ENCODE results near the gene NTM. TPM values are rescaled to one million over a fixed set of nuclear protein-coding genes. Genes with fewer than 3 reads are reported as not detected.

The NTM gene
- total RNA-seq, 1 experiment from 2014 or later, result 9.9 TPM

GRCh38 chr11:132226522-132226921 lies 856.1 kb downstream of the NTM start:
- Histone ChIP-seq H4K8ac (replicated peaks; ENCODE audit: insufficient read length, low read depth, low read length) (no peak overlapping the region), H3K4me2 (ENCODE audit: insufficient read depth, insufficient read length, low read length) (no peak overlapping the region), H2AFZ (ENCODE audit: low read length) (no peak overlapping the region), H2BK120ac (ENCODE audit: low read depth, low read length, poor library complexity, severe bottlenecking) (no peak overlapping the region), H3K79me1 (ENCODE audit: insufficient read depth, low read depth, low read length, poor library complexity, severe bottlenecking) (no peaks in the 10 kb centered on the region), H2BK20ac (ENCODE audit: low read depth, low read length, poor library complexity, severe bottlenecking) (no peak overlapping the region), H4K20me1 (ENCODE audit: control insufficient read depth, insufficient read depth, insufficient read length) (no peaks in the 10 kb centered on the region), H4K5ac (ENCODE audit: insufficient read length, low read depth, low read length) (no peak overlapping the region), H3K4ac (ENCODE audit: low read depth, low read length) (no peak overlapping the region), H3K23ac (ENCODE audit: insufficient read length, low read depth, low read length) (no peak overlapping the region), H3K79me2 (ENCODE audit: insufficient read depth, low read length) (no peaks in the 10 kb centered on the region), H3K4me1 (ENCODE audit: insufficient read depth, low read length) (no peaks in the 10 kb centered on the region), H3K27ac (ENCODE audit: insufficient read length, low read depth, low read length) (no peak overlapping the region), H3K14ac (ENCODE audit: insufficient read depth, low read length) (no peak overlapping the region), H3K18ac (ENCODE audit: insufficient read length, low read depth, low read length) (no peak overlapping the region), H3K27me3 (ENCODE audit: insufficient read depth, low read length) (no peaks in the 10 kb centered on the region), H3K23me2 (ENCODE audit: insufficient read length, low read depth, low read length, poor library complexity, severe bottlenecking) (no peaks in the 10 kb centered on the region), H2BK5ac (ENCODE audit: insufficient read length, low read length) (no peak overlapping the region), H2AK5ac (ENCODE audit: insufficient read length, low read length) (no peak overlapping the region), H2BK12ac (ENCODE audit: insufficient read length, low read depth, low read length) (no peak overlapping the region), H3K9me3 (ENCODE audit: control insufficient read depth, low read depth, low read length) (no peaks in the 10 kb centered on the region), H4K91ac (ENCODE audit: insufficient read length, low read depth, low read length) (no peak overlapping the region), H3T11ph (ENCODE audit: low read length) (no peak overlapping the region), H3K56ac (ENCODE audit: insufficient read length, low read depth, low read length) (no peak overlapping the region), H3K9ac (ENCODE audit: extremely low read depth, insufficient read length, low read length) (no peak overlapping the region), H2BK15ac (ENCODE audit: low read depth, low read length) (no peak overlapping the region)
- DNase-seq, result no peak
- no peak overlapping the region for H3K27ac Mint-ChIP-seq
- peaks cover 0 to 6% of the 10 kb centered on the region in 2 experiments; a peak in 2 of 5 replicates for H3K9me3 Mint-ChIP-seq
- peaks cover 2% of the 10 kb centered on the region for H3K27me3 Mint-ChIP-seq (ENCODE audit: low read depth)
- H3K36me3 Mint-ChIP-seq (ENCODE audit: insufficient read depth in 1 of 3, low read depth in 3 of 3), result peaks cover 0 to 2% (median 0%) of the 10 kb centered on the region in 3 experiments; a peak in 1 of 7 replicates
- H3K4me1 Mint-ChIP-seq, result peaks cover 2 to 7% of the 10 kb centered on the region in 2 experiments; a peak in 3 of 4 replicates
- TF ChIP-seq CTCF (conservative IDR thresholded peaks at IDR 0.05), result no peak
- H3K4me3 Mint-ChIP-seq, result no peak overlapping the region
- no CpG with 5 or more reads among the region's 4 CpGs for WGBS (ENCODE audit: extremely low coverage, insufficient read length, low lambda C conversion rate)
